Measurements from ENCODE around the gene SH3PXD2A.

DNA sequence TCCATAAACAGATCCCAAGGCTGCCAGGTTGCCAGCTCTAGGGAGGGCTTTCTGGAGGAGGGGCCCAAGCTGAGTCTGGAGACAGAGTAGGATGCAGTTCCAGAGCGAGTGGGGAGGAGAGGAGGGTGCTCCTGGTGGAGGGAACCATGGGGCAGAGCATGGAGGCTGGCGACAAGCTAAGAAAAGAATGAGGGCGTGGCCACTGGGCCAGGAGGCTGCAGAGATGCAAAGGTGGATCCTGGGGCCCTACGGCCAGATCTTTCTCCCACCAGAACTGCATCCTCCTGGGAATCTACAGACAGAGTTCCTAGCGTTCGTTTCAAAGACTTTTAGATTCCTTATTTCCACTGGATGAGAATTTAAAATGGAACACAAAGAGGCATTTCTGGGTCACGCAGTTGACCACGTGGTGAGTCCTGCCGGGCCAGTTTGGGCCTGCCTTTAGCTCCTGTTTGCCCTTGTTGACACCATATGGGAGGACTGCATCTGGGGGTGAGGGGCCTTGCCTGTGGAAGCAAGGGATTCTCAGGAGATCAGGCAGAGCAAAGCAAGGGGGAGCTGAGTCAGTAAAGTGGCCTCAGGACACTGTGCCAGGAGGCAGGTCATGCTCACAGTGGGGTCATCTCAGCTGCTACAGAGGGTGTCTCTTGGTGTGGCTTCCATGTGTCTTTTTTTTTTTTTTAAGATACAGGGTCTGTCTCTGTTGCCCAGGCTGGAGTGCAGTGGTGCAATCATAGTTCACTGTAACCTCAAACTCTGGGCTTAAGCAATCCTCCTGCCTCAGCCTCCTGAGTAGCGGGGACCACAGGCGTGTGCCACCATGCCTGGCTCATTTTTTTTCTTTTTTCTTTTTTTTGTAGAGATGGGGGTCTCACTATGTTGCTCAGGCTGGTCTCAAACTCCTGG lies 137.8 kb downstream of the SH3PXD2A start:
- no peak for TF ChIP-seq GATA2 (IDR thresholded peaks at IDR 0.05; ENCODE audit: low read depth, low read length)
- TF ChIP-seq GATA3 (IDR thresholded peaks at IDR 0.05; ENCODE audit: low read depth, low read length): no peak

Data from SH-SY5Y (cell line).